ENCODE data around the gene SUSD4.

DNA sequence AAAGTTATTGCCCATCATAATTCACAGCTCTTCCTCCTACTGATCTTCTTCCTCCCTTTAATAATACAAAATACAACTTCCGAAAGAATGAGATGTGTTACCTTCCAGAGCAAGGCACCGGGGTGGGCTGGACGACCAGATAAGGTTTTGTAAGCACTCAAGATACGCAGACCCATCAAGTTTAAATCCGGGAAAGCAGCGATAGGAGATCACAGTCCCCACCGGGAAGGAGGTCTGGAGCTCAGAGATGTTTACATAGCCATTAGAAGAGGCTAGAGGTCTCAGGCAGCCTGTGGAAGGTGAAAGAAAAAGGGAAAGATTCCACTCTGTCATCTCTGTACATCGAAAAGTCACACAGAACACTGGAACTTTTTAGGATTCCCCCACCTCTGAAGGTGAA lies 99.4 kb downstream of the SUSD4 start:
- TF ChIP-seq YY1 (IDR thresholded peaks at IDR 0.05; ENCODE audit: low read depth, low read length) (no peak), ZNF207 (IDR thresholded peaks at IDR 0.05; ENCODE audit: borderline replicate concordance) (no peak), TAF1 (IDR thresholded peaks at IDR 0.05; ENCODE audit: borderline replicate concordance, low read depth, low read length) (no peak), POLR2AphosphoS5 (IDR thresholded peaks at IDR 0.05; ENCODE audit: low read length) (no peak), FOXM1 (IDR thresholded peaks at IDR 0.05; ENCODE audit: low read depth, low read length) (no peak), EZH2 (IDR thresholded peaks at IDR 0.05; ENCODE audit: borderline replicate concordance, control insufficient read depth, low read depth, low read length) (no peak), SMAD1 (IDR thresholded peaks at IDR 0.05; ENCODE audit: low read depth, partially characterized antibody) (no peak), CEBPB (IDR thresholded peaks at IDR 0.05; ENCODE audit: borderline replicate concordance in 1 of 2, low read depth in 2 of 2, low read length in 2 of 2) (no peak), MTA3 (IDR thresholded peaks at IDR 0.05; ENCODE audit: borderline replicate concordance, low read length) (no peak)
- TF ChIP-seq, protein P1, sequence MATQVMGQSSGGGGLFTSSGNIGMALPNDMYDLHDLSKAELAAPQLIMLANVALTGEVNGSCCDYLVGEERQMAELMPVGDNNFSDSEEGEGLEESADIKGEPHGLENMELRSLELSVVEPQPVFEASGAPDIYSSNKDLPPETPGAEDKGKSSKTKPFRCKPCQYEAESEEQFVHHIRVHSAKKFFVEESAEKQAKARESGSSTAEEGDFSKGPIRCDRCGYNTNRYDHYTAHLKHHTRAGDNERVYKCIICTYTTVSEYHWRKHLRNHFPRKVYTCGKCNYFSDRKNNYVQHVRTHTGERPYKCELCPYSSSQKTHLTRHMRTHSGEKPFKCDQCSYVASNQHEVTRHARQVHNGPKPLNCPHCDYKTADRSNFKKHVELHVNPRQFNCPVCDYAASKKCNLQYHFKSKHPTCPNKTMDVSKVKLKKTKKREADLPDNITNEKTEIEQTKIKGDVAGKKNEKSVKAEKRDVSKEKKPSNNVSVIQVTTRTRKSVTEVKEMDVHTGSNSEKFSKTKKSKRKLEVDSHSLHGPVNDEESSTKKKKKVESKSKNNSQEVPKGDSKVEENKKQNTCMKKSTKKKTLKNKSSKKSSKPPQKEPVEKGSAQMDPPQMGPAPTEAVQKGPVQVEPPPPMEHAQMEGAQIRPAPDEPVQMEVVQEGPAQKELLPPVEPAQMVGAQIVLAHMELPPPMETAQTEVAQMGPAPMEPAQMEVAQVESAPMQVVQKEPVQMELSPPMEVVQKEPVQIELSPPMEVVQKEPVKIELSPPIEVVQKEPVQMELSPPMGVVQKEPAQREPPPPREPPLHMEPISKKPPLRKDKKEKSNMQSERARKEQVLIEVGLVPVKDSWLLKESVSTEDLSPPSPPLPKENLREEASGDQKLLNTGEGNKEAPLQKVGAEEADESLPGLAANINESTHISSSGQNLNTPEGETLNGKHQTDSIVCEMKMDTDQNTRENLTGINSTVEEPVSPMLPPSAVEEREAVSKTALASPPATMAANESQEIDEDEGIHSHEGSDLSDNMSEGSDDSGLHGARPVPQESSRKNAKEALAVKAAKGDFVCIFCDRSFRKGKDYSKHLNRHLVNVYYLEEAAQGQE (IDR thresholded peaks at IDR 0.05; ENCODE audit: low read depth, low read length), result no peak
- TF ChIP-seq, protein P2, sequence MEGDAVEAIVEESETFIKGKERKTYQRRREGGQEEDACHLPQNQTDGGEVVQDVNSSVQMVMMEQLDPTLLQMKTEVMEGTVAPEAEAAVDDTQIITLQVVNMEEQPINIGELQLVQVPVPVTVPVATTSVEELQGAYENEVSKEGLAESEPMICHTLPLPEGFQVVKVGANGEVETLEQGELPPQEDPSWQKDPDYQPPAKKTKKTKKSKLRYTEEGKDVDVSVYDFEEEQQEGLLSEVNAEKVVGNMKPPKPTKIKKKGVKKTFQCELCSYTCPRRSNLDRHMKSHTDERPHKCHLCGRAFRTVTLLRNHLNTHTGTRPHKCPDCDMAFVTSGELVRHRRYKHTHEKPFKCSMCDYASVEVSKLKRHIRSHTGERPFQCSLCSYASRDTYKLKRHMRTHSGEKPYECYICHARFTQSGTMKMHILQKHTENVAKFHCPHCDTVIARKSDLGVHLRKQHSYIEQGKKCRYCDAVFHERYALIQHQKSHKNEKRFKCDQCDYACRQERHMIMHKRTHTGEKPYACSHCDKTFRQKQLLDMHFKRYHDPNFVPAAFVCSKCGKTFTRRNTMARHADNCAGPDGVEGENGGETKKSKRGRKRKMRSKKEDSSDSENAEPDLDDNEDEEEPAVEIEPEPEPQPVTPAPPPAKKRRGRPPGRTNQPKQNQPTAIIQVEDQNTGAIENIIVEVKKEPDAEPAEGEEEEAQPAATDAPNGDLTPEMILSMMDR (IDR thresholded peaks at IDR 0.05 in 2 of 3, conservative IDR thresholded peaks at IDR 0.05 in 1 of 3; ENCODE audit: control insufficient read depth in 2 of 3, extremely low read depth in 1 of 3, insufficient read depth in 1 of 3, low read depth in 3 of 3, low read length in 3 of 3), result no peak
- TF ChIP-seq, protein P3, sequence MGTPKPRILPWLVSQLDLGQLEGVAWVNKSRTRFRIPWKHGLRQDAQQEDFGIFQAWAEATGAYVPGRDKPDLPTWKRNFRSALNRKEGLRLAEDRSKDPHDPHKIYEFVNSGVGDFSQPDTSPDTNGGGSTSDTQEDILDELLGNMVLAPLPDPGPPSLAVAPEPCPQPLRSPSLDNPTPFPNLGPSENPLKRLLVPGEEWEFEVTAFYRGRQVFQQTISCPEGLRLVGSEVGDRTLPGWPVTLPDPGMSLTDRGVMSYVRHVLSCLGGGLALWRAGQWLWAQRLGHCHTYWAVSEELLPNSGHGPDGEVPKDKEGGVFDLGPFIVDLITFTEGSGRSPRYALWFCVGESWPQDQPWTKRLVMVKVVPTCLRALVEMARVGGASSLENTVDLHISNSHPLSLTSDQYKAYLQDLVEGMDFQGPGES (IDR thresholded peaks at IDR 0.05), result no peak

Data from GM12878 (cell line).